Fibroblast of skin of left biceps (primary cell): Measurements from ENCODE around the gene HOXC12.

Experiments used
- DNase-seq, 2 experiments: peaks; one replicate each; pipeline ENCODE4 v3.0.0-alpha.2; 2013; ENCODE audit warnings: low read depth in 2 of 2

HOXC12 gene

DNA sequence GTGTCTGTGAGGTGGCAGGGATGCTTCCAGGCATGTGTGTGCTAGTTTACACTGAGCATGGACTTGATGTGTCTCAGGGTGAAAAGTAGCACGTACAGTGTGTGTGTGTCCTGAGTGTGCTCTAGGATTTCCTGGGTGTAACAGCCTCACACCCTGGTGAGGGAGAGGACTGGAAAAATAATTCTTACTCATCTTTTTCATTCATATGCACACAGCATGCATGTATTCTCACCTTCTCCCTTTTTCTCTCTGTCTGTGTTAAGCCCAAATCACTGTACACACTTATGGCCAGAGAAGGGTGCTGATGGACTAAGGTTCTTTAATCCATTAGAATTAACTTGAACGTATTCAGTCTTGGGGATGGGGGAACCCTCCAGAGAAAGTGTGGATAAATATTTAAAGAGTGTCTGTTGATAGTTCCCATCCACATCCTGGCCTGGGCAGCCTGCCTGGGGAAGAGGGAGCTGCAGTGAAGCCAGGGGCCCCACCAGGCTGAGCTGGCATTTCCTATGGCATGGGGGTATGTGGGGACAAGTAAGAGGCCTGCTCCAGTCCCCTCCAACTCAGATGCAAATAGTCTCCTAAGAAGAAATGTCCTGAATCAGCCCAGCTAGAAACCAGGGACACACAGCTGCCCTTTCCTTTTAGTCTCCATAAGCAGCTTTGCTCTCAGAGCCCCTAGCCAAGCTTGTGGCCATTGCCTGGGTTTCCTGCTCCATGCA is 53.0 kb downstream of the HOXC12 start:
- DNase-seq: no peak

GRCh38 chr12:54008260-54008552 is 53.5 kb downstream of the HOXC12 start:
- no peak for DNase-seq
